HG03521 (cell line): ENCODE data around the gene KCNK15.
"Not testable (repeated sequence)": the region's sequence is repeated elsewhere in the genome, so short reads cannot be mapped to it uniquely, and the experiment has no call there.

Source experiments
- ATAC-seq: cut with Tn5 transposase; IDR thresholded peaks from one replicate; pipeline ENCODE4 v1.9.1; 2021; ENCODE audit warnings: mild to moderate bottlenecking, moderate library complexity; ENCODE audit not compliant: unreplicated experiment

KCNK15 gene

GRCh38 chr20:44745598-44746366, at the start of gene KCNK15:
KCNK15 (plus strand) TSS chr20:44745865; CDS start chr20:44745911, 46 bp downstream.
- ATAC-seq: no peak

GRCh38 chr20:44696315-44696714, 49.4 kb upstream of the KCNK15 start:
- no peak for ATAC-seq

- ATAC-seq: not testable (repeated sequence)
Observed at GRCh38 chr20:44697041-44697440, 48.6 kb upstream of the KCNK15 start.

- ATAC-seq: no peak
Observed at GRCh38 chr20:44698351-44698750, 47.3 kb upstream of the KCNK15 start.

- no peak for ATAC-seq
Observed at GRCh38 chr20:44700306-44700705, 45.4 kb upstream of the KCNK15 start.

- no peak for ATAC-seq
Observed at GRCh38 chr20:44701118-44701857, 44.4 kb upstream of the KCNK15 start.

- ATAC-seq: no peak
Observed at GRCh38 chr20:44701858-44702256, 43.8 kb upstream of the KCNK15 start.

- no peak for ATAC-seq
Observed at GRCh38 chr20:44702776-44703175, 42.9 kb upstream of the KCNK15 start.

- no peak for ATAC-seq
Observed at GRCh38 chr20:44703183-44703925, 42.3 kb upstream of the KCNK15 start.

- ATAC-seq: no peak
Observed at GRCh38 chr20:44703956-44704488, 41.6 kb upstream of the KCNK15 start.

GRCh38 chr20:44704551-44704971, 41.1 kb upstream of the KCNK15 start:
- ATAC-seq: no peak

- ATAC-seq: no peak
Observed at GRCh38 chr20:44705364-44706094, 40.1 kb upstream of the KCNK15 start.

GRCh38 chr20:44706301-44707017, 39.2 kb upstream of the KCNK15 start:
- no peak for ATAC-seq

GRCh38 chr20:44707018-44707579, 38.6 kb upstream of the KCNK15 start:
- no peak for ATAC-seq

- no peak for ATAC-seq
Observed at GRCh38 chr20:44709380-44709779, 36.3 kb upstream of the KCNK15 start.

GRCh38 chr20:44709797-44710196, 35.9 kb upstream of the KCNK15 start:
- no peak for ATAC-seq

GRCh38 chr20:44711237-44711636, 34.4 kb upstream of the KCNK15 start:
- no peak for ATAC-seq

GRCh38 chr20:44714102-44714700, 31.5 kb upstream of the KCNK15 start:
- ATAC-seq: no peak
